ENCODE measurements around the gene ZBTB12.
A peak's percentile ranks its signal among the peaks of the same experiment; 100 is the strongest.

ZBTB12 gene

DNA sequence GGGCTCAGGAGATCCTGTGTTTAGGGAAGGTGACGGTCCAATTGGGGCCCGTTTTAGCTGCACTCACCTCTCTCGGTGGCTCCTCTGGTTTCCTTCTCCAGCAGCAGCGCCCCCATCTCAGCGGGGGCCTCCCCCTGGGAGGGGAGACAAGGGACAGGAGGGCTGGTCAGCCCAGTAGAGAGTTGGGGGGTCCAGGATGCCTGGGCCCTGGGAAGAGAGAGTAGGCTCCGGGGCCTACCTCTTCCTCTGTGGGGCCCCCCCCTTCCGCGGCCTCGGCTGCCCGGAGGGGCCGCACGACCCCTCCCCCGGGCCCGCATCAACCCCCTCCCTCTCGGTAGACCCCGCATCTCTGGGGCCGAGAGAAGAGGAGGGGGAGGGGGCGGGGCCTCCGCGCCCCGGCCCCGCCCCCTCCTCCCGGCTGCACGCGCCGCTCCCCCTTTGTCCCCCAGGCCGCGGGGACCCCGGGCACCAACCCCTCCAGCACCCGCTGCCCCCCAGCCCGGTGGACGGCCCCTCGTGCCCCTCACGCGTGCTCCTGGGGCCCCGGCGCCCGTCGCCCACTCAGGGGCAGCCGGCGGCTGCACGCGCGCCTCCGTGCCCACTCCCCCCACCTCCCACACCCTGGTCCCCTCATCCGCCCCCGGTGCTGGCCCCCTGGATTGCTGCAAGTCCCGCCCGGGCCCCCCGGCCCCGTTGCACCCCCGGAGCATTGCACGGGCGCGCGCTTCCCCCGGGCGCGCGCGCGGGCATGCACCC is 4.9 kb downstream of the ZBTB12 start:
- no peak for DNase-seq (ENCODE audit: low read depth in 2 of 2)

DNA sequence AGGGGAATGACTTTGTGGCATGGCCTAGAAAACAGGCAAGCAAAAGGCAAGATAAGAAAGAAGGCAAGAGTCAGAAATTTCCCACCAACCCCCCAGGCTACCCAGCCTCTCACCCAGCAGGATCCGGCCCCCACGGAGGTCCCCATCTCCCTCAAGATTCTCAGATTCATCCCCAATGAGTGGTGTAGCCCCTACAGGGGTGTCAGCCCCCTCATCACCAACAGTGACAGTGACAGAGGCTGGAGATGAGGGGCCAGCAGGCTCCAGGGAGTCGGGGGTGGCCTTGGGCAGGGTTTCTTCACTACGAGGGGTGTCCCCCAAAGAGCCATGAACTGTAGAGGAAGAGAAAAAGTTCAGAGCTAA is 5.4 kb downstream of the ZBTB12 start:
- no peak for DNase-seq (ENCODE audit: low read depth in 2 of 2)

GRCh38 chr6:31892821-31893220 is 9.1 kb downstream of the ZBTB12 start:
- no peak for DNase-seq (ENCODE audit: low read depth in 2 of 2)

DNA sequence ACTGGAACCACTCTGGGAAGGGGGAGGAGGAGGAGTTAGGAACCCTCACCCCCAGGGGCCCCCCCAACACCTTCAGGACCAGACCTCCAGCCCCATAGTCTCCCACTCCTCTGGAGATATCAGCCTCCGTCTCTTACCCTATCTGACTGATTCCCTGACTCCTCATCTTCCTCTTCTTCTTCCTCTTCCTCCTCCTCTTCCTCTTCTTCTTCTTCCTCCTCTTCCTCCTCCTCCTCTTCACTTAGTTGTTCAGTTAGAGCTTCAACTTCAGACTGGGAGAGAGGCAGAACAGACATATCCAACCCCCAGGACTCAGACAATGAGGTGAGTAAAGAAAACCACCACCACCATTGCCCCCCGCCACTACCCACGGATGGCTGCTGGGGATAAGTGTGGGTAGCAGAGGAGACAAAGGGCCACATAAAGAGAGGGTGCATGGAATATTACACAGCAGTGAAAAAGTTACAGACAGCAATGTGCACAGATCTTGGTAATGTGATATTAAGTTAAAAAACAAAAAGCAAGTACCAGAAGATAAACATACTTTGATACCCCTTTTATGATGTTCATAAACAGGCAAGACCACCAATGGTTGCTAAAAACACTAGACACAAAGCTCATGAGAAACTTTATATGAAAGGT is 12.4 kb downstream of the ZBTB12 start:
- DNase-seq (ENCODE audit: low read depth in 2 of 2) = no peak

DNA sequence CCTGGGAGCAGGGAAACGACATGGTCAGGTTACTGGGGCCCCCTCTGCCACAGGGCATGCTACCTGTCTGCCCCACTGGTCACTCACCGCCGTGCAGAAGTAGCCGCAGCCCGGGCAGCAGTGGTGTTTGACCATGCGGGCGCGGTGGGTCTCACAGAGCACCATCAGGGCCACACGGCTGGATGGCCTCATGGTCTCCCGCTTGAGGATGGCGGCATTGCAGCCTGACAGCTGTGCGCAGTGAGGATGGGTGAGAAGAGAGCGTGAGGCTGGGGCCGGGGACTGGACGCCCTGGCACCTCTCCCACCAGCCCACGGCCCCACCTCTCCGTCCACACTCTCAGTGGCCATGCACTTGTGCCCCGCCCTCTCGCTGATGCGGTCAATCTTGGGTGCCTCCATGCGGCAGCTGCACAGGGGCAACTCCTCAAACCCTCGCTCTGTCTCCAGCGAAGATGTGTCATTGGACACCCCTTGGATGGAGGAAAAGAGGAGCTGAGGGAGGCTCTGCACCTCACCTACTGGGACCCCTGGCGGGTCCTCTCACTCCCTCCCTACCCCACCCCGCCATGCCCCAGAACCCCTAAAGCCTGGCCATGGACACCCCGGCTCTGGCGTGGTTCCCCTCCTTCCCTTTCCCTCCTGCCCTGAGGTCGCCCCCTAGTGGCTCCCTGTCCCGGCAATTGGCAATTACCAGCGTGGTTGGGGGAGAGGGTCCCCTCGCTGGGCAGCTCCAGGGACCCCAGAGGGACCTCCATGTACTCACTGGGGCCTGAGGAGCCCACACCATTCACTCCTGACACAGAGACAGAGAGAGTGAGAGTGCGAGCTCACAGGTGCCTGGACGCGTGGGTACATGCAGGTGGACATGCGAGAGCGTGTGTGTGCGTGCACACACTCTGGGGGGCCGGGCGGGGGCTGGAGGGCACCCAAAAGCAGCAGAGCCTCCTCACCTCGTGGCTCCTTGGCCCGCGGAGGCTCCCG is 13.3 kb downstream of the ZBTB12 start:
- DNase-seq (ENCODE audit: low read depth in 2 of 2) = peak; percentile 44 to 54

GRCh38 chr6:31887173-31888007 is 14.5 kb downstream of the ZBTB12 start:
- no peak for DNase-seq (ENCODE audit: low read depth in 2 of 2)

DNA sequence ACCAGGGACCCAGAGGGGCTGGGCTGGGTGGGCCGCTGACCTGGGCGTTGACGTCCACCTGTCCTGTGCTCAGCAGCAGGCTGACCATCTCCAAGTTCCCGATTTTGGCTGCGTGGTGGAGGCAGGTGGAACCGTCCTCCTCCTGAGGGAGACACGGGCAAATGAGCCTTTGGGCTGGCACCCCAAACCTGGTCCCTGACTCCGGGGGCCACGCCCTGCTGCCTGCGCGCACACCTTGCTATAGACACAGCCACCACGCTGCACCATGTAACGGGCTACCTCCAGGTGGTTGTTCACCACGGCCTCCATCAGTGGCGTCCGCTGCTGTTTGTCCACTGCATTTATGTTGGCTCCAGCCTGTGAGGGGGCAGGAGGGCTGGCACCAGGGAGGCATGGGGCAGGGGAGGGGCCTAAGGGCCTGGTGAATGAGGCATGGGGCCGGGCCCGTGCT is 15.3 kb downstream of the ZBTB12 start:
- DNase-seq (ENCODE audit: low read depth in 2 of 2) = no peak

DNA sequence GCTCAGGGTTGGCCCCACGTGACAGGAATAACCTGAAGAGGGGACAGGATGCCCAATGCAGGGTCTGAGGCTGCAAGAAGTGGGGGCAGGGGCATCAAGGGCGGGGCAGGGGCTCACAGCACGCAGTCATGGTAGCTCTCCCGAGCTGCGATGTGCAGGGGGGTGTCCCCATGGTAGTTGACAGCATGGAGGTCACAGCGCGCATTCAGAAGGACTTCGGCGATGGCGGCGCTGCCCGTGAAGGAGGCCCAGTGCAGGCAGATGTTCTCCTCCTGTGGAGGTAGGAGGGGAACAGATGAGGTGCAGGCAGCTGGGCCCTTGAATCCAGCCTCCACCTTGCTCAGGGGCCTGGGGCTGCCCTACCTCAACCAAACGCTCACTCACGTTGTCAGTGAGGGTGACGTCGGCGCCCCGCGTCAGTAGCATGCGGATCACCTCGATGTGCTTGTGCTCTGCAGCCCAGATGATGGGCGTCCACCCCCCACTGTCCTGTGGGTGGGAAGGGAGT is 17.3 kb downstream of the ZBTB12 start:
- no peak for DNase-seq (ENCODE audit: low read depth in 2 of 2)

- no peak for DNase-seq (ENCODE audit: low read depth in 2 of 2)
These were observed 18.2 kb downstream of the ZBTB12 start for GRCh38 chr6:31883676-31884075.

DNA sequence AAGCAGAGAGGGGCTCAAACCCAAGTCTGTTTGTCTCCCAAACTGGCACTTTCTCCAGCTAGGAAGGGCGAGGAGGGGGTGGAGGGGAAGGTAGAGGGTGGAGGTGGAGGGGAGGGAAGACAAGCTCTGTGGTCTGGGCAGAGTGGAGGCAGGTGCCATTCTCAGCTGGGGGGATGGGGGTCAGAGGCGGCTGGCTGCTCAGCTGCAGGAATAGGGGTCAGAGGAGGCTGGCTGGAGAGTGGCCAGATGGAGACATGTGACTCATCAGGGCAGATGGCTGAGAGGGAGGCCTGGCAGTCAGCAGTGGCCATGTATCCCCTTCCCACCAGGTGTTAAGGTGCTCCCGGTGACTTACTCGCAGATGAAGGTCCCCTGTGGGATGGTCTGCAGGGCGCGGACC is 19.5 kb downstream of the ZBTB12 start:
- no peak for DNase-seq (ENCODE audit: low read depth in 2 of 2)

- no peak for DNase-seq (ENCODE audit: low read depth in 2 of 2)
These were observed 20.6 kb downstream of the ZBTB12 start for GRCh38 chr6:31881136-31881859.

- DNase-seq (ENCODE audit: low read depth in 2 of 2) = no peak
These were observed 21.3 kb downstream of the ZBTB12 start for GRCh38 chr6:31880616-31881015.

- no peak for DNase-seq (ENCODE audit: low read depth in 2 of 2)
These were observed 22.0 kb downstream of the ZBTB12 start for GRCh38 chr6:31879901-31880300.

GRCh38 chr6:31879143-31879542 is 22.7 kb downstream of the ZBTB12 start:
- DNase-seq (ENCODE audit: low read depth in 2 of 2) = no peak

DNA sequence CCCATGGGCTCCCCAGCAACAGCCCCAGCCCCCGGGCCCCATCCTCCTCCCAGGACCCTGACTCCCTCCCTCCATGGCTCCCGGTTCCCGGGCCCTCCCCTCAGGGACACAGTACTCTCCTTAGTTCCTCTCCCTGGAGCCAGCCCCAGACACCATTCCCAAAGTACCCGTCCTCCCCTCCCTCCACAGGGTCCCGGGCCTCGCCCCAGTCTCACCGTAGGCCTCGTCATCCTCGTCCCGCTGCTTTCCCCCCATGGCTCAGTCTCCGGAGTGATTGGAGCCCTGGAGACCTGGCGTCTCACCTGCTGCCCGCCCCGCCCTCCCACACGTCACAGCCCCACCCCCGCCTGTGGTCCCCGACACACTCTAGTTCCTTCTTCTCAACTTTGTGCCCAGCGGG is 23.2 kb downstream of the ZBTB12 start, which contains the start of gene SLC44A4:
SLC44A4 (minus strand) TSS at position 272 of the 400 bp plus-strand sequence; CDS start at position 255, 17 bp downstream.
- DNase-seq (ENCODE audit: low read depth in 2 of 2) = no peak

- no peak for DNase-seq (ENCODE audit: low read depth in 2 of 2)
These were observed 23.7 kb downstream of the ZBTB12 start for GRCh38 chr6:31878222-31878621.

DNA sequence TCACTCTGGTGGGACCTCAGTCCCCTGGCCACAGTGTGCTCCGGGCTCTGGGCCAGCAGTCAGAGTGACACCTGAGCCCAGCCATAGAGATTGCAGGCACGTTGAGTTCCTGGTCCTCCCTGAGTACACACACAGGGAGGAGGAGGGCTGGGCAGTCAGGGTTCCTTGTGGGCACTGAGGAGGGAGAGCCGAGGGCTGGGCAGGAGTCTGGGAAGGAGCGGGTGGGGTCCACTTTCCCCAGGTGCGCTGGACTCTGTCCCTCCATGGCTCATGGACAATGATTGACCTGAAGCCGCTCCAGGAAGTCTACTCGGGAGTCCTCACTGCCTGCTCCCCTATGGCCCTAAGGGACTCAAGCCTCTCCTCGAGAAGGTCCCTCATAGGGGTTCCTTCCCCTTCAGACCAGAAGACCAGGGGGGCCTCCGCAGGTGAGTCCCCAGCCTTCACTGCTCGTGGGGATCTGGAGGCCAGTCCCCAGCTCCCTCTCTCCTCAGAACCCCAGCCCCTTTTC is 24.2 kb downstream of the ZBTB12 start:
- no peak for DNase-seq (ENCODE audit: low read depth in 2 of 2)

DNA sequence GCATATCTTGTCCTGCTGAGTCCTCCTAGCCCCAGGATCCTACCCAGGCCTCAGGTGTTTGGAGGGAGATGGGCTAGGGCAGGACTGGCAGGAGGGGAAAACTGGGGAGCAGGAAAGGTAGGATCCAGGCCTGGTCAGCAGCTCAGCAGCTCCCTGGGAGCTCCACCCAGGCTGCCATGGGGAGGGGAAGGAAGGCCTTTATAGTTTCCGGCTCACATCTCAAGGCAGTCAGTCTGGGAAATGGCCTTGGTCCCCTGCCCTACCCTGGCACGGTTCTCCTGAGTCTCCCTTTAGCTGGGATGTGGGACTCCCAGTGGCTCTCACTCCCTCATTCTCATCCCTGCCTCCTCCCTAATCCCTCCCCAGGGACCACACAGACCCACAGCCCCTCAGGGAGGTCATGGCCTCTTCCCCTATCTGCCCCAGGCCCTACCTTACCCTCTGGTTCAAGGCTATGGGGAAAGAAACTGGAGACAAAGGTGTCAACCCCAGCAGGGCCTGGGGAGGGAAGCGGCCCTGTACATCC is 24.7 kb downstream of the ZBTB12 start:
- DNase-seq (ENCODE audit: low read depth in 2 of 2) = no peak

DNA sequence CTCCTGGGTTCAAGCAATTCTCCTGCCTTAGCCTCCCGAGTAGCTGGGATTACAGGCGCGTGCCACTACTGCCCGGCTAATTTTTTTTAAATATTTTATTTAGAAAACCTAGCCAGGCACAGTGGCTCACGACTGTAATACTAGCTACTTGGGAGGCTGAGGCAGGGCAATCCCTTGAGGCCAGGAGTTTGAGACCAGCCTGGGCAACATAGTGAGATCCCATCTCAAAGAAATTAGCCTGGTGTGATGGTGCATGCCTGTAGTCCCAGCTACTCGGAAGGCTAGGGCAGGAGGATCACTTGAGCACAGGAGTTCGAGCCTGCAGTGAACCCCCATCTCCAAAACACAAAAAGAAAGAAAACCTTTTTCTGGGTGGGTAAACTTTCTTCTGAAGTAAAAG is 25.5 kb downstream of the ZBTB12 start:
- no peak for DNase-seq (ENCODE audit: low read depth in 2 of 2)

GRCh38 chr6:31875877-31876276 is 26.0 kb downstream of the ZBTB12 start:
- DNase-seq (ENCODE audit: low read depth in 2 of 2) = no peak

All from activated CD4-positive, alpha-beta T cell treated with anti-CD3 and anti-CD28 coated beads for 24 hours (primary cell).